B cell (primary cell): ENCODE results near the gene ZNF683. TPM values are rescaled to one million over a fixed set of nuclear protein-coding genes. Genes with fewer than 3 reads are reported as not detected.
"Not testable (repeated sequence)": the region's sequence is repeated elsewhere in the genome, so short reads cannot be mapped to it uniquely, and the experiment has no call there.

Experiments
- ATAC-seq: fragments of 200-7000 bp; cut with Tn5 transposase; one replicate; pipeline ENCODE4 v1.10.0; 2021; ENCODE audit warnings: low read depth, mild to moderate bottlenecking, moderate number of reproducible peaks, moderate library complexity
- CTCF ChIA-PET: fragments of 350-600 bp; sonication (Branson Sonifier 250); formaldehyde crosslinking; loops from one replicate; lab custom pipeline; 2021; ENCODE audit warnings: antibody characterized with exemption, inconsistent platforms; lab: Charles Lee
- POLR2A ChIA-PET: fragments of 350-600 bp; sonication (Branson Sonifier 250); formaldehyde crosslinking; loops from one replicate; lab custom pipeline; 2021; ENCODE audit warnings: antibody characterized with exemption; lab: Charles Lee
- DNase-seq: peaks from one replicate; pipeline ENCODE4 v3.0.0; 2013
- H2AFZ ChIP-seq: 2 replicates; pipeline ENCODE4 v1.6.1; 2012; ENCODE audit warnings: mild to moderate bottlenecking, low read depth, low read length; ENCODE audit not compliant: insufficient read depth, poor library complexity, severe bottlenecking
- H3K27ac ChIP-seq, 2 donors: 1 replicate in 1 of 2; 2 replicates in 1 of 2; pipeline ENCODE4 v1.5.1; 2012 to 2013; ENCODE audit warnings: low read length in 2 of 2, mild to moderate bottlenecking in 2 of 2, moderate library complexity in 1 of 2
- H3K27me3 ChIP-seq, 4 experiments: fragments of 200-600 bp in 1 of 4; sonication (generic) in 1 of 4; replicated peaks in 1 of 4; 1 replicate in 2 of 4; 2 replicates in 2 of 4; pipeline versions ENCODE4 v1.6.1 to v1.7.0; 2013 to 2016; ENCODE audit warnings: low read length in 3 of 4, mild to moderate bottlenecking in 2 of 4, mixed read lengths in 1 of 4, moderate library complexity in 1 of 4; ENCODE audit not compliant: insufficient read depth in 4 of 4, control insufficient read depth in 3 of 4; ENCODE audit errors: control extremely low read depth in 1 of 4
- H3K36me3 ChIP-seq, 2 experiments: replicated peaks in 1 of 2; 1 replicate in 1 of 2; 2 replicates in 1 of 2; pipeline versions ENCODE4 v1.6.1 to v1.7.1; 2013; ENCODE audit warnings: low read length in 1 of 2; ENCODE audit not compliant: insufficient read depth in 2 of 2, control insufficient read depth in 1 of 2; ENCODE audit errors: control extremely low read depth in 1 of 2, extremely low read depth in 1 of 2
- H3K4me1 ChIP-seq, 2 donors: fragments of 200-600 bp in 1 of 2; sonication (generic) in 1 of 2; 1 replicate in 1 of 2; 2 replicates in 1 of 2; pipeline versions ENCODE4 v1.5.1 to v1.6.1; 2013 to 2017; ENCODE audit warnings: low read length in 2 of 2; ENCODE audit not compliant: control insufficient read depth in 2 of 2, insufficient read depth in 2 of 2
- H3K4me2 ChIP-seq: replicated peaks from 2 replicates; pipeline ENCODE3; 2012; ENCODE audit warnings: mild to moderate bottlenecking, low read depth, low read length; ENCODE audit not compliant: poor library complexity, severe bottlenecking
- H3K4me3 ChIP-seq, 5 experiments: fragments of 200-600 bp in 1 of 5; sonication (generic) in 1 of 5; 1 replicate in 3 of 5; 2 replicates in 2 of 5; pipeline versions ENCODE4 v1.5.1 to v1.7.0; 2011 to 2016; ENCODE audit warnings: low read length in 4 of 5, mild to moderate bottlenecking in 4 of 5, low read depth in 2 of 5, control low read depth in 1 of 5, moderate library complexity in 1 of 5; ENCODE audit not compliant: insufficient read depth in 1 of 5; ENCODE audit errors: control extremely low read depth in 1 of 5, extremely low read depth in 1 of 5
- H3K79me2 ChIP-seq: fragments of 200-600 bp; sonication (generic); one replicate; pipeline ENCODE4 v1.6.0; 2016; ENCODE audit warnings: low read length; ENCODE audit not compliant: control insufficient read depth, insufficient read depth
- H3K9ac ChIP-seq: fragments of 200-600 bp; sonication (generic); 2 replicates; pipeline ENCODE4 v1.6.1; 2017; ENCODE audit warnings: mild to moderate bottlenecking, low read length, moderate library complexity
- H3K9me3 ChIP-seq, 3 donors: one replicate each; pipeline versions ENCODE4 v1.6.1 to v1.7.1; 2013; ENCODE audit warnings: low read length in 2 of 3; ENCODE audit not compliant: control insufficient read depth in 2 of 3, insufficient read depth in 1 of 3; ENCODE audit errors: control extremely low read depth in 1 of 3
- H4K20me1 ChIP-seq: 2 replicates; pipeline ENCODE4 v1.6.0; 2012; ENCODE audit warnings: mild to moderate bottlenecking, low read length; ENCODE audit not compliant: insufficient read depth, control insufficient read depth, poor library complexity, severe bottlenecking
- H3K27ac Mint-ChIP-seq: one replicate; pipeline ENCODE4 v1.8.0; 2021; ENCODE audit warnings: mixed read lengths
- H3K27me3 Mint-ChIP-seq: one replicate; pipeline ENCODE4 v1.8.0; 2021; ENCODE audit warnings: mixed read lengths
- H3K4me1 Mint-ChIP-seq: one replicate; pipeline ENCODE4 v1.8.0; 2021; ENCODE audit warnings: mixed read lengths
- H3K4me3 Mint-ChIP-seq: one replicate; pipeline ENCODE4 v1.8.0; 2021; ENCODE audit warnings: mixed read lengths
- H3K9me3 Mint-ChIP-seq: one replicate; pipeline ENCODE4 v1.8.0; 2022; ENCODE audit warnings: mixed read lengths; ENCODE audit not compliant: insufficient read depth
- EZH2 ChIP-seq: IDR thresholded peaks from 2 replicates; pipeline ENCODE4 v1.6.1; 2012; ENCODE audit warnings: borderline replicate concordance, low read depth, mild to moderate bottlenecking, moderate library complexity, low read length; ENCODE audit not compliant: insufficient read depth, poor library complexity, severe bottlenecking
- WGBS: methylation state at CpG from one replicate; pipeline ENCODE4 v1.1.5; 2013; ENCODE audit warnings: missing lambda C conversion rate; ENCODE audit not compliant: insufficient coverage; 5-methylcytosine and 5-hydroxymethylcytosine counted together
- intact Hi-C: fragments of 100-400 bp; cut with micrococcal nuclease; formaldehyde crosslinking; loops from one replicate; pipeline ENCODE4 v1.10.0; 2022
- polyA minus RNA-seq: library from RNA; depleted of rRNA, polyadenylated mRNA; stranded (reverse); fragments of >200 nt; gene quantifications from 2 replicates; pipeline ENCODE4 v1.2.3, GENCODE V29; 2012
- polyA plus RNA-seq: library from polyadenylated mRNA; depleted of rRNA; stranded (reverse); fragments of >200 nt; gene quantifications from 2 replicates; pipeline ENCODE4 v1.2.3, GENCODE V29; 2012
- total RNA-seq, 2 donors: library from RNA; stranded (reverse); fragments of 120-200 nt in 1 of 2; gene quantifications; 1 replicate in 1 of 2; 2 replicates in 1 of 2; pipeline versions ENCODE4 v1.2.3 to v1.2.4, GENCODE V29; 2013 to 2022
- TF ChIP-seq, protein P1 (sequence below): fragments of 200-600 bp; IDR thresholded peaks from one replicate; pipeline ENCODE4 v1.8.0; 2022; ENCODE audit warnings: antibody characterized with exemption, mild to moderate bottlenecking

The ZNF683 gene
- total RNA-seq, result 0.67 TPM in 1 of 2 replicates, not detected in the other
- total RNA-seq (2013), result 0.14 TPM
- polyA plus RNA-seq, result 0.45 and 0.46 TPM in 2 replicates
- 0.29 TPM in 1 of 2 replicates, not detected in the other for polyA minus RNA-seq

GRCh38 chr1:26372611-26373010 lies at the start of gene ZNF683:
Gene ZNF683, minus strand, starts transcription at chr1:26372750. Its CDS starts 4,179 bp downstream, at chr1:26368571.
- ATAC-seq, H3K9me3 Mint-ChIP-seq, POLR2A ChIA-PET, H3K27ac Mint-ChIP-seq, H3K4me2 ChIP-seq, CTCF ChIA-PET, H3K79me2 ChIP-seq, H3K9ac ChIP-seq, H3K27ac ChIP-seq, H4K20me1 ChIP-seq, DNase-seq, H2AFZ ChIP-seq, H3K4me3 ChIP-seq, H3K9me3 ChIP-seq, H3K27me3 Mint-ChIP-seq, H3K4me3 Mint-ChIP-seq, H3K27me3 ChIP-seq, H3K36me3 ChIP-seq, intact Hi-C loops: not testable (repeated sequence)
- WGBS, result 94% methylated on average over 3 of the region's 3 CpGs
- peaks cover 10 to 40% of the 10 kb centered on the region in 2 donors for H3K4me1 ChIP-seq
- peaks cover 34% of the 10 kb centered on the region for H3K4me1 Mint-ChIP-seq

DNA sequence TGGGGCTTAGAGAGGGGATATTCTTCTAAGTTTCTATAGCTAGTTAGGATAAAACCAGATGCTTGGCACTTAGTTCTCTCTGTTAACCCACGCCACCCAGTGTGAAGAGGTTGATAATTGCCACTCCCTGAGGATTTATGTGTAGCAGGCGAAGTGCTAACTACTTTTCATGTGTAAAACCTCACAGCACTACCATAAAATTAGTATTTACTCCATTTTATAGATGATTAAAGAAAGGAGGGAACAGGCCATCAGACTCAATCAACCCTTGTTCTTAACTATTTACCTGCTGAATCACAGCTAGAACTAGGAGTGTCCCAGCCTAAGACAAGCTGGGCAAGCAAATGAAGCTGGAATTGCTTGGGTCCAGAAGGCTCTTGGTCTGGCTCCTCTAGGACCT lies 46.9 kb upstream of the ZNF683 start:
- peaks cover 26% of the 10 kb centered on the region for H3K27me3 Mint-ChIP-seq
- CTCF ChIA-PET, result interaction anchor here (0.8 to 1.4 kb wide), 5 partner anchors 10 to 316 kb away, joined by 3 read pairs; no protein-coding TSS in a partner anchor
- intact Hi-C loops, result no loop called here

More for the DNA sequence above, 46.9 kb upstream of the ZNF683 start:
- TF ChIP-seq EZH2, result no peak
- TF ChIP-seq, protein P1, sequence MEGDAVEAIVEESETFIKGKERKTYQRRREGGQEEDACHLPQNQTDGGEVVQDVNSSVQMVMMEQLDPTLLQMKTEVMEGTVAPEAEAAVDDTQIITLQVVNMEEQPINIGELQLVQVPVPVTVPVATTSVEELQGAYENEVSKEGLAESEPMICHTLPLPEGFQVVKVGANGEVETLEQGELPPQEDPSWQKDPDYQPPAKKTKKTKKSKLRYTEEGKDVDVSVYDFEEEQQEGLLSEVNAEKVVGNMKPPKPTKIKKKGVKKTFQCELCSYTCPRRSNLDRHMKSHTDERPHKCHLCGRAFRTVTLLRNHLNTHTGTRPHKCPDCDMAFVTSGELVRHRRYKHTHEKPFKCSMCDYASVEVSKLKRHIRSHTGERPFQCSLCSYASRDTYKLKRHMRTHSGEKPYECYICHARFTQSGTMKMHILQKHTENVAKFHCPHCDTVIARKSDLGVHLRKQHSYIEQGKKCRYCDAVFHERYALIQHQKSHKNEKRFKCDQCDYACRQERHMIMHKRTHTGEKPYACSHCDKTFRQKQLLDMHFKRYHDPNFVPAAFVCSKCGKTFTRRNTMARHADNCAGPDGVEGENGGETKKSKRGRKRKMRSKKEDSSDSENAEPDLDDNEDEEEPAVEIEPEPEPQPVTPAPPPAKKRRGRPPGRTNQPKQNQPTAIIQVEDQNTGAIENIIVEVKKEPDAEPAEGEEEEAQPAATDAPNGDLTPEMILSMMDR, result no peak
- Histone ChIP-seq H3K4me2 (no peak overlapping the region), H3K4me1 (no peaks in the 10 kb centered on the region), H4K20me1 (no peaks in the 10 kb centered on the region), H3K4me3 (no peak overlapping the region), H3K9ac (no peak overlapping the region), H3K27me3 (peaks cover 0 to 7% (median 2%) of the 10 kb centered on the region in 4 experiments), H3K79me2 (no peaks in the 10 kb centered on the region), H3K9me3 (no peaks in the 10 kb centered on the region), H3K36me3 (no peaks in the 10 kb centered on the region), H2AFZ (no peak overlapping the region), H3K27ac (no peak overlapping the region)
- no peaks in the 10 kb centered on the region for H3K9me3 Mint-ChIP-seq
- POLR2A ChIA-PET, result no interaction called here
- no CpG with 5 or more reads among the region's 2 CpGs for WGBS
- no peak overlapping the region for H3K4me3 Mint-ChIP-seq
- ATAC-seq (no peak), DNase-seq (no peak)
- H3K4me1 Mint-ChIP-seq, result no peaks in the 10 kb centered on the region
- no peak overlapping the region for H3K27ac Mint-ChIP-seq
